Measurements from ENCODE around the gene THSD8. TPM values are rescaled to one million over a fixed set of nuclear protein-coding genes. Genes with fewer than 3 reads are reported as not detected.

The THSD8 gene
- total and polyA plus RNA-seq, 4 donors = 0.22 to 0.35 (median 0.33) TPM; not detected in 1

GRCh38 chr19:12836529-12836863 is 34.6 kb downstream of the THSD8 start:
- peaks cover 0 to 26% (median 19%) of the 10 kb centered on the region in 4 donors for H3K27me3 ChIP-seq (ENCODE audit: control insufficient read depth in 4 of 4, insufficient read depth in 4 of 4, low read length in 3 of 4)
- TF ChIP-seq GABPA (IDR thresholded peaks at IDR 0.05 in 1 of 2, conservative IDR thresholded peaks at IDR 0.05 in 1 of 2) (no peak), ATF3 (IDR thresholded peaks at IDR 0.05) (no peak), YY1 (IDR thresholded peaks at IDR 0.05) (no peak), MAX (IDR thresholded peaks at IDR 0.05) (no peak), RAD21 (IDR thresholded peaks at IDR 0.05) (no peak), SP1 (IDR thresholded peaks at IDR 0.05) (no peak), ZBTB33 (IDR thresholded peaks at IDR 0.05) (no peak), HNF4G (IDR thresholded peaks at IDR 0.05) (no peak), REST (IDR thresholded peaks at IDR 0.05) (no peak), CTCF (IDR thresholded peaks at IDR 0.05; ENCODE audit: low read depth, low read length, missing input control) (no peak)

GRCh38 chr19:12837225-12837624 is 35.4 kb downstream of the THSD8 start:
- peaks cover 0 to 15% (median 6%) of the 10 kb centered on the region in 4 donors for H3K4me1 ChIP-seq (ENCODE audit: control insufficient read depth in 4 of 4, insufficient read depth in 4 of 4, low read length in 3 of 4)
- no peak overlapping the region for H3K27ac ChIP-seq (ENCODE audit: low read depth in 1 of 2, low read length in 2 of 2)
- H3K27me3 ChIP-seq (ENCODE audit: control insufficient read depth in 4 of 4, insufficient read depth in 4 of 4, low read length in 3 of 4) = peaks cover 0 to 28% (median 16%) of the 10 kb centered on the region in 4 donors
- DNase-seq (ENCODE audit: low spot score) = no peak
- H3K9me3 ChIP-seq (ENCODE audit: control insufficient read depth in 4 of 4, low read length in 3 of 4) = no peaks in the 10 kb centered on the region
- no peak overlapping the region for H3K4me3 ChIP-seq (ENCODE audit: low read depth in 1 of 3, low read length in 3 of 3)
- WGBS = 70% methylated on average over 4 of the region's 4 CpGs
- no peak overlapping the region for H3K9ac ChIP-seq (ENCODE audit: low read depth in 1 of 2, low read length in 2 of 2)
- H3K36me3 ChIP-seq (ENCODE audit: control insufficient read depth in 4 of 4, insufficient read depth in 3 of 4, low read depth in 1 of 4, low read length in 3 of 4) = no peaks in the 10 kb centered on the region
- TF ChIP-seq NR2F2 (IDR thresholded peaks at IDR 0.05) (no peak), HNF4G (IDR thresholded peaks at IDR 0.05) (no peak), JUND (IDR thresholded peaks at IDR 0.05) (no peak), MAX (IDR thresholded peaks at IDR 0.05) (no peak)

More at GRCh38 chr19:12836529-12836863, 34.6 kb downstream of the THSD8 start:
- no peaks in the 10 kb centered on the region for H3K9me3 ChIP-seq (ENCODE audit: control insufficient read depth in 4 of 4, low read length in 3 of 4)
- H3K27ac ChIP-seq (ENCODE audit: low read depth in 1 of 2, low read length in 2 of 2) = no peak overlapping the region
- no peak overlapping the region for H3K9ac ChIP-seq (ENCODE audit: low read depth in 1 of 2, low read length in 2 of 2)
- no peak for DNase-seq (ENCODE audit: low spot score)
- H3K4me3 ChIP-seq (ENCODE audit: low read depth in 1 of 3, low read length in 3 of 3) = no peak overlapping the region
- WGBS = 6% methylated on average over 6 of the region's 6 CpGs
- H3K4me1 ChIP-seq (ENCODE audit: control insufficient read depth in 4 of 4, insufficient read depth in 4 of 4, low read length in 3 of 4) = peaks cover 0 to 15% (median 6%) of the 10 kb centered on the region in 4 donors
- H3K36me3 ChIP-seq (ENCODE audit: control insufficient read depth in 4 of 4, insufficient read depth in 3 of 4, low read depth in 1 of 4, low read length in 3 of 4) = no peaks in the 10 kb centered on the region

Data from liver (tissue), 9 donors.